Left lung (tissue), 10 donors: ENCODE results near the gene FCHSD2. TPM values are rescaled to one million over a fixed set of nuclear protein-coding genes. Genes with fewer than 3 reads are reported as not detected.
"Not testable (repeated sequence)": the region's sequence is repeated elsewhere in the genome, so short reads cannot be mapped to it uniquely, and the experiment has no call there.

Experiments used
- ATAC-seq: fragments of 200-7000 bp; cut with Tn5 transposase; one replicate; pipeline ENCODE4 v1.9.1; 2020; ENCODE audit warnings: moderate library complexity
- DNase-seq, 4 donors: peaks; one replicate each; pipeline ENCODE4 v3.0.0-alpha.2; 2013 to 2020
- H3K27ac ChIP-seq, 2 donors: fragments of 200-600 bp; sonication (generic) in 1 of 2; one replicate each; pipeline versions ENCODE4 v1.5.0 to v1.8.0; 2020 to 2021
- H3K27me3 ChIP-seq, 2 donors: fragments of 200-600 bp; sonication (generic) in 1 of 2; one replicate each; pipeline versions ENCODE4 v1.5.0 to v1.8.0; 2020 to 2021
- H3K36me3 ChIP-seq, 2 donors: fragments of 200-600 bp; sonication (generic) in 1 of 2; one replicate each; pipeline versions ENCODE4 v1.5.0 to v1.8.0; 2020 to 2021
- H3K4me1 ChIP-seq, 2 donors: fragments of 200-600 bp; one replicate each; pipeline ENCODE4 v1.8.0; 2021
- H3K4me3 ChIP-seq, 2 donors: fragments of 200-600 bp; sonication (generic) in 1 of 2; one replicate each; pipeline versions ENCODE4 v1.5.0 to v1.8.0; 2020 to 2021; ENCODE audit warnings: mild to moderate bottlenecking in 1 of 2
- H3K9me3 ChIP-seq, 2 donors: fragments of 200-600 bp; sonication (generic) in 1 of 2; one replicate each; pipeline versions ENCODE4 v1.5.0 to v1.8.0; 2020 to 2021
- intact Hi-C, 2 donors: fragments of 100-400 bp; cut with DNase I; formaldehyde crosslinking; loops; one replicate each; pipeline versions ENCODE4 v1.11.2 to v1.14.2; 2022
- polyA plus RNA-seq, 6 donors: library from polyadenylated mRNA; unstranded; fragments of 120-200 nt; gene quantifications; one replicate each; pipeline ENCODE4 v1.2.1, GENCODE V29; 2013; ENCODE audit not compliant: insufficient read length in 6 of 6
- total RNA-seq, 2 donors: library from RNA; stranded (reverse); fragmentation: NEBNext Ultra II Directional; extraction: Animal tissue kit (Norgen Biotek cat#: 25700); gene quantifications; one replicate each; pipeline ENCODE4 v1.2.1, GENCODE V29; 2021
- TF ChIP-seq, protein P1 (sequence below), 2 donors: fragments of 200-600 bp; sonication (generic) in 1 of 2; IDR thresholded peaks; one replicate each; pipeline versions ENCODE4 v1.5.0 to v1.8.0; 2021; ENCODE audit warnings: antibody characterized with exemption in 2 of 2
- donor health status: DM: no; HTN: yes; CAD: no.
- donor health status: DM: no; HTN: no; CAD: no.

The FCHSD2 gene
- total and polyA plus RNA-seq, 8 donors: 46.2 to 58.2 (median 48.5) TPM

- Histone ChIP-seq H3K27ac (peak overlapping the region in 1 of 2 donors; percentile 68), H3K9me3 (no peaks in the 10 kb centered on the region), H3K36me3 (peaks cover 0 to 11% of the 10 kb centered on the region in 2 donors), H3K27me3 (no peaks in the 10 kb centered on the region), H3K4me1 (peaks cover 0 to 75% of the 10 kb centered on the region in 2 donors), H3K4me3 (no peak overlapping the region)
- DNase-seq (no peak), ATAC-seq (no peak)
- TF ChIP-seq, protein P1, sequence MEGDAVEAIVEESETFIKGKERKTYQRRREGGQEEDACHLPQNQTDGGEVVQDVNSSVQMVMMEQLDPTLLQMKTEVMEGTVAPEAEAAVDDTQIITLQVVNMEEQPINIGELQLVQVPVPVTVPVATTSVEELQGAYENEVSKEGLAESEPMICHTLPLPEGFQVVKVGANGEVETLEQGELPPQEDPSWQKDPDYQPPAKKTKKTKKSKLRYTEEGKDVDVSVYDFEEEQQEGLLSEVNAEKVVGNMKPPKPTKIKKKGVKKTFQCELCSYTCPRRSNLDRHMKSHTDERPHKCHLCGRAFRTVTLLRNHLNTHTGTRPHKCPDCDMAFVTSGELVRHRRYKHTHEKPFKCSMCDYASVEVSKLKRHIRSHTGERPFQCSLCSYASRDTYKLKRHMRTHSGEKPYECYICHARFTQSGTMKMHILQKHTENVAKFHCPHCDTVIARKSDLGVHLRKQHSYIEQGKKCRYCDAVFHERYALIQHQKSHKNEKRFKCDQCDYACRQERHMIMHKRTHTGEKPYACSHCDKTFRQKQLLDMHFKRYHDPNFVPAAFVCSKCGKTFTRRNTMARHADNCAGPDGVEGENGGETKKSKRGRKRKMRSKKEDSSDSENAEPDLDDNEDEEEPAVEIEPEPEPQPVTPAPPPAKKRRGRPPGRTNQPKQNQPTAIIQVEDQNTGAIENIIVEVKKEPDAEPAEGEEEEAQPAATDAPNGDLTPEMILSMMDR (IDR thresholded peaks at IDR 0.05): no peak
- intact Hi-C loops: no loop called here
Measured at GRCh38 chr11:72981971-72982685, 160.0 kb downstream of the FCHSD2 start.

GRCh38 chr11:72981080-72981479, 161.0 kb downstream of the FCHSD2 start:
- Histone ChIP-seq H3K27ac (peak overlapping the region in 1 of 2 donors; percentile 55), H3K9me3 (no peaks in the 10 kb centered on the region), H3K27me3 (no peaks in the 10 kb centered on the region), H3K4me1 (peaks cover 1 to 76% of the 10 kb centered on the region in 2 donors), H3K4me3 (no peak overlapping the region), H3K36me3 (peaks cover 0 to 11% of the 10 kb centered on the region in 2 donors)
- ATAC-seq (no peak), DNase-seq (no peak)
- TF ChIP-seq, protein P1 (IDR thresholded peaks at IDR 0.05): no peak
- intact Hi-C loops: no loop called here

DNA sequence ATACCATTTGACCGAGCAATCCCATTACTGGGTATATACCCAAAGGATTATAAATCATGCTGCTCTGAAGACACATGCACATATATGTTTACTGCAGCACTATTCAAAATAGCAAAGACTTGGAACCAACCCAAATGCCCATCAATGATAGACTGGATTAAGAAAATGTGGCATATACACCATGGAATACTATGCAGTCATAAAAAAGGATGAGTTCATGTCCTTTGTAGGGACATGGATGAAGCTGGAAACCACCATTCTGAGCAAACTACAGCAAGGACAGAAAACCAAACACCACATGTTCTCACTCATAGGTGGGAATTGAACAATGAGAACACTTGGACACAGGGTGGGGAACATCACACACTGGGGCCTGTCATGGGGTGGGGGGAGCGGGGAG, 164.3 kb downstream of the FCHSD2 start:
- H3K9me3 ChIP-seq, ATAC-seq, H3K36me3 ChIP-seq, H3K27me3 ChIP-seq, intact Hi-C loops, DNase-seq, H3K4me3 ChIP-seq: not testable (repeated sequence)
- Histone ChIP-seq H3K27ac (peak overlapping the region in 1 of 2 donors; percentile 85), H3K4me1 (peaks cover 2 to 88% of the 10 kb centered on the region in 2 donors)

- H3K4me3 ChIP-seq, H3K9me3 ChIP-seq, H3K27me3 ChIP-seq, intact Hi-C loops, ATAC-seq, DNase-seq, H3K36me3 ChIP-seq: not testable (repeated sequence)
- Histone ChIP-seq H3K27ac (peak overlapping the region; percentile 82 to 85), H3K4me1 (peaks cover 3 to 89% of the 10 kb centered on the region in 2 donors)
Measured at GRCh38 chr11:72976522-72976892, 165.6 kb downstream of the FCHSD2 start.

GRCh38 chr11:72975778-72976521, 166.2 kb downstream of the FCHSD2 start:
- Histone ChIP-seq H3K4me1 (peaks cover 8 to 89% of the 10 kb centered on the region in 2 donors), H3K27ac (peak overlapping the region; percentile 82 to 85), H3K36me3 (peaks cover 0 to 5% of the 10 kb centered on the region in 2 donors), H3K4me3 (no peak overlapping the region), H3K9me3 (no peaks in the 10 kb centered on the region), H3K27me3 (no peaks in the 10 kb centered on the region)
- TF ChIP-seq, protein P1 (IDR thresholded peaks at IDR 0.05): no peak
- peak; percentile 66 for ATAC-seq
- intact Hi-C loops: no loop called here
- DNase-seq: peak in 2 of 4 donors; percentile 21 to 26

- DNase-seq (no peak), ATAC-seq (no peak)
- Histone ChIP-seq H3K27me3 (no peaks in the 10 kb centered on the region), H3K27ac (peak overlapping the region; percentile 37 to 85), H3K4me3 (no peak overlapping the region), H3K36me3 (peaks cover 0 to 5% of the 10 kb centered on the region in 2 donors), H3K9me3 (no peaks in the 10 kb centered on the region), H3K4me1 (peaks cover 9 to 95% of the 10 kb centered on the region in 2 donors)
- TF ChIP-seq, protein P1 (IDR thresholded peaks at IDR 0.05): no peak
- intact Hi-C loops: no loop called here
Measured at GRCh38 chr11:72974487-72975205, 167.5 kb downstream of the FCHSD2 start.
